ENCODE measurements around the gene ECSIT. TPM values are rescaled to one million over a fixed set of nuclear protein-coding genes. Genes with fewer than 3 reads are reported as not detected.
A peak's percentile ranks its signal among the peaks of the same experiment; 100 is the strongest.
"Not testable (repeated sequence)": the region's sequence is repeated elsewhere in the genome, so short reads cannot be mapped to it uniquely, and the experiment has no call there.

Gene ECSIT
- total RNA-seq, 1 donor = 36.9 TPM

GRCh38 chr19:11460207-11460606 is 68.7 kb downstream of the ECSIT start:
- H4K20me1 ChIP-seq (ENCODE audit: insufficient read depth, low read length) = no peaks in the 10 kb centered on the region
- H3K27ac ChIP-seq (ENCODE audit: low read depth, low read length) = no peak overlapping the region
- no peak for TF ChIP-seq CTCF (IDR thresholded peaks at IDR 0.05; ENCODE audit: extremely low read depth, low read depth, low read length)
- no peaks in the 10 kb centered on the region for H3K9me3 ChIP-seq (ENCODE audit: low read depth, low read length)
- no peaks in the 10 kb centered on the region for H3K36me3 ChIP-seq (ENCODE audit: insufficient read depth, low read length)
- H3K4me1 ChIP-seq (ENCODE audit: insufficient read depth, low read length) = no peaks in the 10 kb centered on the region
- no peak overlapping the region for H3K4me2 ChIP-seq (ENCODE audit: insufficient read depth, low read length)
- no peak overlapping the region for H3K4me3 ChIP-seq (ENCODE audit: insufficient read depth, low read length)
- no peaks in the 10 kb centered on the region for H3K27me3 ChIP-seq (ENCODE audit: insufficient read depth, low read length)
- no peaks in the 10 kb centered on the region for H3K79me2 ChIP-seq (ENCODE audit: insufficient read depth, low read length)
- H2AFZ ChIP-seq (ENCODE audit: low read length) = no peak overlapping the region
- DNase-seq (ENCODE audit: insufficient read length, low spot score, missing footprints) = peak; percentile 61

- H3K9me3 ChIP-seq (ENCODE audit: low read depth, low read length); H3K4me3 ChIP-seq (ENCODE audit: insufficient read depth, low read length); H3K27ac ChIP-seq (ENCODE audit: low read depth, low read length); H3K4me1 ChIP-seq (ENCODE audit: insufficient read depth, low read length); H3K4me2 ChIP-seq (ENCODE audit: insufficient read depth, low read length); H3K79me2 ChIP-seq (ENCODE audit: insufficient read depth, low read length); H3K27me3 ChIP-seq (ENCODE audit: insufficient read depth, low read length); H2AFZ ChIP-seq (ENCODE audit: low read length); H3K36me3 ChIP-seq (ENCODE audit: insufficient read depth, low read length); DNase-seq (ENCODE audit: insufficient read length, low spot score, missing footprints); H4K20me1 ChIP-seq (ENCODE audit: insufficient read depth, low read length): not testable (repeated sequence)
Observed at GRCh38 chr19:11458912-11459311, 70.0 kb downstream of the ECSIT start.

- no peak overlapping the region for H2AFZ ChIP-seq (ENCODE audit: low read length)
- H3K27ac ChIP-seq (ENCODE audit: low read depth, low read length) = no peak overlapping the region
- peak; percentile 66 for DNase-seq (ENCODE audit: insufficient read length, low spot score, missing footprints)
Observed at GRCh38 chr19:11458236-11458900, 70.6 kb downstream of the ECSIT start.

GRCh38 chr19:11457831-11458230 is 71.1 kb downstream of the ECSIT start:
- H3K27me3 ChIP-seq (ENCODE audit: insufficient read depth, low read length) = no peaks in the 10 kb centered on the region
- no peaks in the 10 kb centered on the region for H3K4me1 ChIP-seq (ENCODE audit: insufficient read depth, low read length)
- no peaks in the 10 kb centered on the region for H3K36me3 ChIP-seq (ENCODE audit: insufficient read depth, low read length)
- H3K4me3 ChIP-seq (ENCODE audit: insufficient read depth, low read length) = no peak overlapping the region
- no peaks in the 10 kb centered on the region for H3K9me3 ChIP-seq (ENCODE audit: low read depth, low read length)
- no peak overlapping the region for H3K27ac ChIP-seq (ENCODE audit: low read depth, low read length)
- peak; percentile 57 for DNase-seq (ENCODE audit: insufficient read length, low spot score, missing footprints)
- H3K4me2 ChIP-seq (ENCODE audit: insufficient read depth, low read length) = no peak overlapping the region
- H4K20me1 ChIP-seq (ENCODE audit: insufficient read depth, low read length) = no peaks in the 10 kb centered on the region
- H2AFZ ChIP-seq (ENCODE audit: low read length) = no peak overlapping the region
- no peak for TF ChIP-seq CTCF (IDR thresholded peaks at IDR 0.05; ENCODE audit: extremely low read depth, low read depth, low read length)
- no peaks in the 10 kb centered on the region for H3K79me2 ChIP-seq (ENCODE audit: insufficient read depth, low read length)

More at GRCh38 chr19:11458236-11458900, 70.6 kb downstream of the ECSIT start:
- Histone ChIP-seq H3K79me2 (ENCODE audit: insufficient read depth, low read length) (no peaks in the 10 kb centered on the region), H3K36me3 (ENCODE audit: insufficient read depth, low read length) (no peaks in the 10 kb centered on the region), H3K4me3 (ENCODE audit: insufficient read depth, low read length) (no peak overlapping the region), H3K27me3 (ENCODE audit: insufficient read depth, low read length) (no peaks in the 10 kb centered on the region), H3K9me3 (ENCODE audit: low read depth, low read length) (no peaks in the 10 kb centered on the region), H4K20me1 (ENCODE audit: insufficient read depth, low read length) (no peaks in the 10 kb centered on the region), H3K4me1 (ENCODE audit: insufficient read depth, low read length) (no peaks in the 10 kb centered on the region), H3K4me2 (ENCODE audit: insufficient read depth, low read length) (no peak overlapping the region)
- no peak for TF ChIP-seq CTCF (IDR thresholded peaks at IDR 0.05; ENCODE audit: extremely low read depth, low read depth, low read length)
